ENCODE measurements around the gene PCNX3. TPM values are rescaled to one million over a fixed set of nuclear protein-coding genes. Genes with fewer than 3 reads are reported as not detected.

The PCNX3 gene
- total RNA-seq = 16.3 and 19.0 TPM in 2 replicates

GRCh38 chr11:65615229-65615949 is at the start of gene PCNX3:
Gene PCNX3 (plus strand): TSS chr11:65615776. CDS start chr11:65616312, 536 bp downstream.

GRCh38 chr11:65569973-65570918 is 45.3 kb upstream of the PCNX3 start, which contains the start of gene ZNRD2:
Gene ZNRD2 (plus strand): TSS chr11:65570477. CDS start chr11:65570492, 15 bp downstream.

GRCh38 chr11:65572356-65573051 is 43.1 kb upstream of the PCNX3 start, which contains the start of gene FAM89B:
Gene FAM89B (plus strand): TSS chr11:65572538. CDS start chr11:65572670, 132 bp downstream.

DNA sequence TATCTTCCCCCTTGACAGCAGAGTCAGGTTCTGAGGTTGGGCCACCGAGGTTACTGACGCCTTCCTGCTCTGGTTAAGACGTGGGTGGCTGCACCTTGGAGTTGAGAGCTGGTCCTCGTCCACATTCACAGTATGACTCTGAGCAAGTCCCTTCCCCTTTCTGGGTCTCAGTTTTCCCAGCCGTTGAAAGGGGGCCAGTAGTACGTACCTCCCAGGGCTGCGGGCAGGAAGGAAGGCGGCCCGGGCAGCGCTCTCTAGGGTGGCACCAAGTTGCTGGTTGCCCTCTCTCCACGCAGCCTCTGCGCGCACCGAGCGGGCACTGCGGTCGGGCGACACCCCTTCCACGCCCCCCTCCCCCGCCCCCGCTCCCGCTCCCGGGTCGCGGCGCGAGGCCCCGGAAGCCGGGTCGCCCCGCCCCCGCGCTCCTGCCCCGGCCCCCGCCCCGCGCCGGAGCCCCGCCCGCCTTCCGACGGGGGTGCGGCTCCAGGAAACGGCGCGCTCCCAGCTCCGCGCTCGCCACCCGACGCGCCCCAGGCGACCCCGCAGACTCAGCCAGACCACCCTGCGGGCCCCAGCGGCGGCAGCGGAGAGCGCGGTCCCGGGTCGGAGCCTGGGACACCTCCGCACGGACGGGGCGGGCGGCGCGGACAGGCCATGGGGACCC is 39.9 kb upstream of the PCNX3 start, which contains the start of gene EHBP1L1:
TSS of gene EHBP1L1 (plus strand) at position 486 of the 664 bp plus-strand sequence. CDS start 250 bp downstream, outside the sequence.

GRCh38 chr11:65595543-65596281 is 19.9 kb upstream of the PCNX3 start, which contains the start of gene KCNK7:
Gene KCNK7 (minus strand): TSS chr11:65595800. CDS start chr11:65595772, 28 bp downstream.

GRCh38 chr11:65637794-65638419 is 22.3 kb downstream of the PCNX3 start, which contains the start of gene SIPA1:
Gene SIPA1 (plus strand): TSS chr11:65638101. CDS start chr11:65640922, 2,821 bp downstream.

DNA sequence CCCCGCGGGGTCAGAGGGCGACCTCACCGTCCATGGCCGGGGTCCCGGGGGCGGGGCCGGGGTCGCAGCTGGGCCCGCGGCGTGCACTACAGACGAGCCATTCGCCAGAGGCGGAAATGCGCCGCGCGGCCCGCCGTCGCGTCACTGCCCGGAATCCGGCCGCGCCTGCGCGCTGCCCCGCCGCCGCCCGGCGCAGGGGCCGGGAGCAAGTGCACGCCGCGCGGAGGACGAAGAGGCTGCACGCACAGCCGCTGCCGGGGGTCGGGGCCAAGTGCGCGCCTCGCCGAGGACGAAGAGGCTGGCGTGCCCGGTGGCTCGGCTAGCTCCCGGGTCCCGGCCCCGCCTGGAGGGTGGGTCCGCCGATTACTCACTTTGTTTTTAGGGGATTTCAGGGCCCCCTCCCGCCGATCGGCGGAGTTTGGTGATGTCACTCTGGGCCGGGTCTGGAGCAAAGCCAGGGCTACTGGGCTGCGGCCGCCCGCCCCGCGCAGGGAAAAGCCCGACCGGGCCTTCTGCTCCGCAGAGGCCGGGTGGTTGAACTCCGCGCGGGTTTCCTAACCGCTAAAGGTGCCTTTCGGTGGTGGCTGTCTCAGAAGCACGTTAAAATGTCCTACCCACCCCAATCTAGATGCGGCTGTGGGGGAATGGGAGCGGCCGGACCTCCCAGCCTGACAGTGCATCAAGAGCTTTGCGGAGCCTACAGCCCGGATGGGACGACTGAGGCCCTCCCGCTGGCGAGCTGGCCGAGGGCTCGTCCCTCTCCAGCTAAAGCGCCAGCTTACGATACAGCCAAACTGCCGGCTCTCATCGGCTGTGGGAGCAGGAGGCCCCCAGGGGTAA is 47.4 kb downstream of the PCNX3 start, which contains the start of gene RELA:
TSS of gene RELA (minus strand) at position 118 of the 840 bp plus-strand sequence. CDS start at position 34, 84 bp downstream.

Other genes starting within 250 kb of the PCNX3 start
- gene SLC25A45, start 233.1 kb upstream of the PCNX3 start, total RNA-seq = 0.75 and 1.3 TPM in 2 replicates
- 37.1 and 61.4 TPM in 2 replicates for gene FRMD8, start 229.1 kb upstream of the PCNX3 start, total RNA-seq
- gene NEAT1, start 193.0 kb upstream of the PCNX3 start, total RNA-seq = 158 and 162 TPM in 2 replicates
- gene MALAT1, start 116.7 kb upstream of the PCNX3 start, total RNA-seq = 13,505 and 18,804 TPM in 2 replicates
- gene SCYL1, start 90.7 kb upstream of the PCNX3 start, total RNA-seq = 78.7 and 105 TPM in 2 replicates
- gene LTBP3, start 57.4 kb upstream of the PCNX3 start, total RNA-seq = 34.2 and 59.6 TPM in 2 replicates
- 35.2 and 53.6 TPM in 2 replicates for gene ZNRD2, start 45.3 kb upstream of the PCNX3 start, total RNA-seq
- 13.1 and 16.9 TPM in 2 replicates for gene FAM89B, start 43.2 kb upstream of the PCNX3 start, total RNA-seq
- gene EHBP1L1, start 39.7 kb upstream of the PCNX3 start, total RNA-seq = 68.8 and 73.9 TPM in 2 replicates
- gene KCNK7, start 20.0 kb upstream of the PCNX3 start, total RNA-seq = 0.11 TPM in 1 of 2 replicates, not detected in the other
- gene MAP3K11, start 1.6 kb upstream of the PCNX3 start, total RNA-seq = 23.5 and 29.0 TPM in 2 replicates
- gene SIPA1, start 22.3 kb downstream of the PCNX3 start, total RNA-seq = 20.6 and 30.1 TPM in 2 replicates
- gene RELA, start 47.1 kb downstream of the PCNX3 start, total RNA-seq = 16.0 and 17.9 TPM in 2 replicates
- gene KAT5, start 96.5 kb downstream of the PCNX3 start, total RNA-seq = 44.0 and 51.5 TPM in 2 replicates
- 55.6 and 59.7 TPM in 2 replicates for gene RNASEH2C, start 105.0 kb downstream of the PCNX3 start, total RNA-seq
- gene AP5B1, start 165.2 kb downstream of the PCNX3 start, total RNA-seq = 6.5 and 8.0 TPM in 2 replicates
- gene OVOL1, start 171.3 kb downstream of the PCNX3 start, total RNA-seq = not detected in 2 replicates
- 0.44 and 0.75 TPM in 2 replicates for gene SNX32, start 218.2 kb downstream of the PCNX3 start, total RNA-seq
- 904 and 1,254 TPM in 2 replicates for gene CFL1, start 242.4 kb downstream of the PCNX3 start, total RNA-seq
- gene MUS81, start 244.7 kb downstream of the PCNX3 start, total RNA-seq = 61.0 and 61.1 TPM in 2 replicates